Neural crest cell (in vitro differentiated cells): ENCODE measurements around the gene APH1B. TPM values are rescaled to one million over a fixed set of nuclear protein-coding genes. Genes with fewer than 3 reads are reported as not detected.
"Not testable (repeated sequence)": the region's sequence is repeated elsewhere in the genome, so short reads cannot be mapped to it uniquely, and the experiment has no call there.

Source experiments
- DNase-seq: peaks from one replicate; pipeline ENCODE4 v3.0.0; 2021; ENCODE audit warnings: low read depth, mixed read lengths, low spot score
- H3K27ac Mint-ChIP-seq: one replicate; pipeline ENCODE4 v1.8.0; 2021; ENCODE audit warnings: mild to moderate bottlenecking, mixed read lengths; ENCODE audit not compliant: unreplicated experiment
- H3K27me3 Mint-ChIP-seq: 2 replicates; pipeline ENCODE4 v1.8.0; 2021; ENCODE audit warnings: low read depth, mild to moderate bottlenecking, mixed read lengths
- H3K36me3 Mint-ChIP-seq: 2 replicates; pipeline ENCODE4 v1.8.0; 2021; ENCODE audit warnings: low read depth, mild to moderate bottlenecking, mixed read lengths
- H3K4me1 Mint-ChIP-seq: 2 replicates; pipeline ENCODE4 v1.8.0; 2021; ENCODE audit warnings: mixed read lengths
- H3K4me3 Mint-ChIP-seq: one replicate; pipeline ENCODE4 v1.8.0; 2021; ENCODE audit warnings: mild to moderate bottlenecking, mixed read lengths
- H3K9me3 Mint-ChIP-seq: 2 replicates; pipeline ENCODE4 v1.8.0; 2021; ENCODE audit warnings: mixed read lengths
- total RNA-seq: library from RNA; stranded (reverse); gene quantifications from 2 replicates; pipeline ENCODE4 v1.2.1, GENCODE V29; 2021
- TF ChIP-seq, protein P1 (sequence below): fragments of 200-600 bp; sonication (generic); conservative IDR thresholded peaks from 2 replicates; pipeline ENCODE4 v1.5.0; 2021; ENCODE audit warnings: antibody characterized with exemption, mild to moderate bottlenecking

APH1B gene
- total RNA-seq, 1 donor from 2014 or later, result 18.5 TPM

DNA sequence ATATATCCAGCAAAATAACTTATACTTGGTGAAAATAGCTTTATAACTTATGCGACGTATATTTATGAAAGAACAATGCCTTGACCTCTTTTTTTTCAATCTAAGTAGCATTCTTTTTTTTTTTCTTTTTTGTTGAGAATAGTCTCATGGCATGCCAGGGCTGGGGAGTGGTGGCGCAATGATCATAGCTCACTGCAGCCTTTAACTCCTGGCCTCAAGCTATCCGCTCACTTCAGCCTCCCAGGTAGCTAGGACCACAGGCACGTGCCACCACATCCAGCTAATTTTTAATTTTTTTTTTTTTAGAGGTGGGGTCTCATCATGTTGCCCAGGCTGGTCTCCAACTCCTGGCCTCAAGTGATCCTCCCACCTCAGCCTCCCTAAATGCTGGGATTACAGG is 44.5 kb upstream of the APH1B start:
- H3K9me3 Mint-ChIP-seq, result peaks cover 5% of the 10 kb centered on the region
- no peaks in the 10 kb centered on the region for H3K27me3 Mint-ChIP-seq
- DNase-seq, result no peak
- no peak overlapping the region for H3K27ac Mint-ChIP-seq
- no peak overlapping the region for H3K4me3 Mint-ChIP-seq
- H3K4me1 Mint-ChIP-seq, result peaks cover 42% of the 10 kb centered on the region
- TF ChIP-seq, protein P1, sequence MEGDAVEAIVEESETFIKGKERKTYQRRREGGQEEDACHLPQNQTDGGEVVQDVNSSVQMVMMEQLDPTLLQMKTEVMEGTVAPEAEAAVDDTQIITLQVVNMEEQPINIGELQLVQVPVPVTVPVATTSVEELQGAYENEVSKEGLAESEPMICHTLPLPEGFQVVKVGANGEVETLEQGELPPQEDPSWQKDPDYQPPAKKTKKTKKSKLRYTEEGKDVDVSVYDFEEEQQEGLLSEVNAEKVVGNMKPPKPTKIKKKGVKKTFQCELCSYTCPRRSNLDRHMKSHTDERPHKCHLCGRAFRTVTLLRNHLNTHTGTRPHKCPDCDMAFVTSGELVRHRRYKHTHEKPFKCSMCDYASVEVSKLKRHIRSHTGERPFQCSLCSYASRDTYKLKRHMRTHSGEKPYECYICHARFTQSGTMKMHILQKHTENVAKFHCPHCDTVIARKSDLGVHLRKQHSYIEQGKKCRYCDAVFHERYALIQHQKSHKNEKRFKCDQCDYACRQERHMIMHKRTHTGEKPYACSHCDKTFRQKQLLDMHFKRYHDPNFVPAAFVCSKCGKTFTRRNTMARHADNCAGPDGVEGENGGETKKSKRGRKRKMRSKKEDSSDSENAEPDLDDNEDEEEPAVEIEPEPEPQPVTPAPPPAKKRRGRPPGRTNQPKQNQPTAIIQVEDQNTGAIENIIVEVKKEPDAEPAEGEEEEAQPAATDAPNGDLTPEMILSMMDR, result no peak
- peaks cover 9% of the 10 kb centered on the region for H3K36me3 Mint-ChIP-seq

DNA sequence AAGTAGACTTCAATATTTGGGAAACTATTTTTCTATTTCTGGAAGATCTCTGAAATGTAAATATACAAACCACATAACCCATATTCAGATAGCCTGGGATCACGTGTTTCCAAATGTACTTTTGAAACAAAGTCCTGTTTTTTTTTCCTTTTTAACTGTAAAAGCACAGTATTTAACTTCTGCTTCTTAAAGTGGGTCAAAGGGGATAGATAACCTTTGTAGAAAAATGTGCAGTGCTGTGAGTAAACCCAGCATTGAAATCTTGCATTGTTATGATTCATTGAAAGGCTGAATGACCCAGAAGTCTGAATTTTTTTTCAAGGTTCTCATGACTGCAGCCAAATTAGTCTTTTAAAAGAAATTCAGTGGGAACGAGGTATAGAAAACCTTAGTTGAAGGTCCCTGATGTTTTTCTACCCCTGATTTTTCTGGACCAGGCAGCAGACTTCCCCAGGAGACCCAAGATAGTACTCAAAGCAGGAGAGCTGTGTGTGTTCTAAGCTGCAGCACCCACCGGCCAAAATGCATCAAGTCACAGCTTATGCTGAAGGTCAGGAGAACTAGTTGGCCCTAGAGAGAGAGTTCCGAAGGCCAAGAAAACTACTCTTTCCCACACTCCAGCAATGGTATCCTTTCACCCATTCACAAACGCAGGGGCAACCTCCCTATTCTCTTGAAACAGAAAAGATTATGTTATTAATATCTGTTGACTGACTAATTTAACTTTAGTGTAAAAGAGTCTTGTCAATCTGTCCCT is 43.6 kb upstream of the APH1B start:
- peaks cover 35% of the 10 kb centered on the region for H3K4me1 Mint-ChIP-seq
- H3K9me3 Mint-ChIP-seq, result peaks cover 7% of the 10 kb centered on the region
- no peak for DNase-seq
- peaks cover 11% of the 10 kb centered on the region for H3K36me3 Mint-ChIP-seq
- TF ChIP-seq, protein P1, result no peak
- no peak overlapping the region for H3K4me3 Mint-ChIP-seq
- H3K27ac Mint-ChIP-seq, result no peak overlapping the region
- no peaks in the 10 kb centered on the region for H3K27me3 Mint-ChIP-seq

DNA sequence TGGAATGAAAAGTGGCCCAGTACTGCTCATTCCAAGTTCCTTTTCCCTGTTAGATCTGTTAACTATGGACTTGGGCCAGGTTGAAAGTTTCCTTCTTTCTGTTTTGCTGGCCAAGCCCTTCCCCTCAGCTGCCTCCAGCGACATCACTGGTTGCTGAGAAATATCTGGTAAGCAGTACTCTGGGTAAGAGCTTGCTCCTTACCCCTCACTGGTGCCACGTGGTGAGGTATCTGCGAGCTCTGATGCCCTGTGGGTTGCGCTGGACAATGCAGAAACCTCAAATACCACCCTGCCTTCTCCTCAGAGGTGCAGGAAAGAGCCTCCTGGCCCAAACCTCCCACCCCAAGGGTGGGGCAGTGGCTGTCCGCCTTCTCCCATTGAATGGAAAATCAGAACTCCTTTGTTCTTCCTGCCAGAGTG is 42.9 kb upstream of the APH1B start:
- no peaks in the 10 kb centered on the region for H3K27me3 Mint-ChIP-seq
- TF ChIP-seq, protein P1, result no peak
- H3K27ac Mint-ChIP-seq, result no peak overlapping the region
- H3K9me3 Mint-ChIP-seq, result peaks cover 7% of the 10 kb centered on the region
- DNase-seq, result no peak
- peaks cover 11% of the 10 kb centered on the region for H3K36me3 Mint-ChIP-seq
- no peak overlapping the region for H3K4me3 Mint-ChIP-seq
- peaks cover 30% of the 10 kb centered on the region for H3K4me1 Mint-ChIP-seq

DNA sequence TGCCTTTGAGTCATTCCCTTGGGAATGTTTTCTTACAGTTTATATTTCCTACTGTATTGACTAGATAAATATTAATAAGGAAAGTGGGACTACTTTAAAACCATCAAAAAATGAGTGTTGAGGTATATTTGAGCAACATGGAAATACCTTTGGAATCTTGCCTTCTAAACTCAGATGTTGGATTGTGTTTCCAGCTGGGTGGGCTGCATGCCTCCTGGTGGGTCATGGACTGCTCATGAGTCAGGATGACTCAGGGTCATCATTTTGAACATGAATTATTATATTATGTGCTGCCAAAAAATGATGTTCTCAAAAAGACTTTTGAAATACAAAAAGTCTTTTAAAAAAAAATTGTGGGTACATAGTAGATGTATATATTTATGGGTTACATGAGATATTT is 41.1 kb upstream of the APH1B start:
- Mint-ChIP-seq H3K4me1 (peaks cover 42% of the 10 kb centered on the region), H3K36me3 (peaks cover 11% of the 10 kb centered on the region), H3K9me3 (peaks cover 7% of the 10 kb centered on the region), H3K27ac (no peak overlapping the region), H3K27me3 (no peaks in the 10 kb centered on the region), H3K4me3 (no peak overlapping the region)
- TF ChIP-seq, protein P1, result no peak
- DNase-seq, result no peak

DNA sequence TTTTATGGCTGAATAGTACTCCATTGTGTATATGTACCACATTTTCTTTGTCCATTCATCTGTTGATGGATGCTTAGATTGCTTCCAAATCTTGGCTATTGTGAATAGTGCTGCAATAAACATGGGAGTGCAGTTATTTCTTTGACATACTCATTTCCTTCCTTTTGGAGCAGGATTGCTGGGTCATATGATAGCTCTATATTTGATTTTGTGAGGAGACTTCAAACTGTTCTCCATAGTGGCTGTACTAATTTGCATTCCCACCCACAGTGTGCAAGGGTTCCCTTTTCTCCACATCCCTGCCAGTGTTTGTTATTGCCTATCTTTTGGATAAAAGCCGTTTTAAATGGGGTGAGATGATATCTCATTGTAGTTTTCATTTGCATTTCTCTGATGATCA is 40.3 kb upstream of the APH1B start:
- DNase-seq, H3K27ac Mint-ChIP-seq, H3K27me3 Mint-ChIP-seq, H3K4me3 Mint-ChIP-seq, H3K9me3 Mint-ChIP-seq: not testable (repeated sequence)
- peaks cover 15% of the 10 kb centered on the region for H3K36me3 Mint-ChIP-seq
- H3K4me1 Mint-ChIP-seq, result peaks cover 34% of the 10 kb centered on the region

DNA sequence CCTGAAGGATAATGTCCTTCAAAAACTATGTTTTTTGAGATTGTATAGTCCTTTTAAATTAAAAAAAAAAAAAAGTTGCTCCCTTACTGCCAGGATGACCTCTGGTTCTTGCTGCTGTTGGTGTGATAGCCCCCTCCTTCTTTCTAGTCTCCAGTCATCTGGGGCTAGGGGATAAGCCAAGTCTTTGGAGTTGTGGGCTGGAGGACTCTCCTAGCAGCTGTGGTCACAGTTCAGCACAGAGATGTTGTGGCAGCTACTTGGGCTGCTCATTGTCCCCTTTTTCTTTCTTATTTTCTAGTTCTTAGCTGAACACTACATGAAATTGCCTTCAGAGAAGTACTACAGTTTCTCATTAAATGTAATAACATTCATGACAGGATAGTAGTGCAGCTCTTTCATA is 39.2 kb upstream of the APH1B start:
- H3K4me1 Mint-ChIP-seq, result peaks cover 29% of the 10 kb centered on the region
- peaks cover 18% of the 10 kb centered on the region for H3K36me3 Mint-ChIP-seq
- DNase-seq, result no peak
- H3K27me3 Mint-ChIP-seq, result no peaks in the 10 kb centered on the region
- no peak overlapping the region for H3K4me3 Mint-ChIP-seq
- TF ChIP-seq, protein P1, result no peak
- no peak overlapping the region for H3K27ac Mint-ChIP-seq
- H3K9me3 Mint-ChIP-seq, result peaks cover 12% of the 10 kb centered on the region
